A673 (cell line): ENCODE data around the gene STX3. TPM values are rescaled to one million over a fixed set of nuclear protein-coding genes. Genes with fewer than 3 reads are reported as not detected.

Experiments used
- BruUV-seq: library from RNA; stranded (reverse); fragments of 400-500 nt; replicated peaks from 2 replicates; lab custom pipeline; 2021; lab: Mats Ljungman, UMichigan
- CTCF ChIA-PET: fragments of 300-600 bp; sonication (Branson Sonifier 250); formaldehyde crosslinking; loops from one replicate; lab custom pipeline; 2022; ENCODE audit warnings: antibody characterized with exemption; lab: Charles Lee
- POLR2A ChIA-PET: fragments of 300-600 bp; sonication (Branson Sonifier 250); formaldehyde crosslinking; loops from one replicate; lab custom pipeline; 2022; ENCODE audit warnings: antibody characterized with exemption; ENCODE audit not compliant: low non-redundant PET; lab: Charles Lee
- DNase-seq: peaks from one replicate; pipeline ENCODE4 v3.0.0-alpha.2; 2015; ENCODE audit warnings: low spot score
- H3K27ac ChIP-seq: fragments of 200-600 bp; sonication (generic); 2 replicates; pipeline ENCODE4 v1.5.1; 2016; ENCODE audit warnings: mixed run types, low read depth, mild to moderate bottlenecking, mixed read lengths, antibody characterized with exemption, low read length; ENCODE audit not compliant: poor library complexity, severe bottlenecking
- H3K27me3 ChIP-seq: fragments of 200-600 bp; sonication (generic); replicated peaks from 2 replicates; pipeline ENCODE4 v1.6.1; 2017; ENCODE audit warnings: mixed run types, low read depth, mild to moderate bottlenecking, mixed read lengths, antibody characterized with exemption, low read length; ENCODE audit not compliant: insufficient read depth, poor library complexity
- H3K36me3 ChIP-seq: fragments of 200-600 bp; sonication (generic); 2 replicates; pipeline ENCODE4 v1.6.1; 2016; ENCODE audit warnings: mixed run types, mild to moderate bottlenecking, mixed read lengths, antibody characterized with exemption, low read length; ENCODE audit not compliant: insufficient read depth, poor library complexity, severe bottlenecking
- H3K4me1 ChIP-seq: fragments of 200-600 bp; sonication (generic); 2 replicates; pipeline ENCODE4 v1.6.1; 2017; ENCODE audit warnings: mixed run types, mild to moderate bottlenecking, mixed read lengths, antibody characterized with exemption, low read length; ENCODE audit not compliant: insufficient read depth, poor library complexity, severe bottlenecking
- H3K4me3 ChIP-seq: fragments of 200-600 bp; sonication (generic); 2 replicates; pipeline ENCODE4 v1.5.1; 2016; ENCODE audit warnings: low read depth, mixed run types, mild to moderate bottlenecking, mixed read lengths, low read length; ENCODE audit not compliant: poor library complexity, severe bottlenecking
- H3K9me3 ChIP-seq: fragments of 200-600 bp; sonication (generic); 2 replicates; pipeline ENCODE4 v1.6.1; 2016; ENCODE audit warnings: mixed run types, low read depth, mild to moderate bottlenecking, mixed read lengths, antibody characterized with exemption, low read length; ENCODE audit not compliant: poor library complexity, severe bottlenecking
- CTCF ChIP-seq: fragments of 300-800, 200-600 bp; sonication (generic); conservative IDR thresholded peaks from 2 replicates; pipeline ENCODE4 v1.5.1; 2017; ENCODE audit warnings: low read depth, mild to moderate bottlenecking, antibody characterized with exemption, low read length, moderate library complexity, mixed read lengths
- EZH2 ChIP-seq: fragments of 200-600 bp; sonication (generic); IDR thresholded peaks from 2 replicates; pipeline ENCODE4 v1.6.1; 2017; ENCODE audit warnings: borderline replicate concordance, low read depth, mild to moderate bottlenecking, mixed read lengths, antibody characterized with exemption, low read length; ENCODE audit not compliant: poor library complexity, severe bottlenecking
- intact Hi-C: fragments of 100-400 bp; cut with micrococcal nuclease; formaldehyde crosslinking; loops from one replicate; pipeline ENCODE4 v1.10.0; 2022; ENCODE audit not compliant: unreplicated experiment
- total RNA-seq: library from RNA; stranded (reverse); gene quantifications from 2 replicates; pipeline ENCODE4 v1.2.3, GENCODE V29; 2021

Gene STX3
- total RNA-seq, 1 experiment from 2014 or later, result 16.0 TPM

DNA sequence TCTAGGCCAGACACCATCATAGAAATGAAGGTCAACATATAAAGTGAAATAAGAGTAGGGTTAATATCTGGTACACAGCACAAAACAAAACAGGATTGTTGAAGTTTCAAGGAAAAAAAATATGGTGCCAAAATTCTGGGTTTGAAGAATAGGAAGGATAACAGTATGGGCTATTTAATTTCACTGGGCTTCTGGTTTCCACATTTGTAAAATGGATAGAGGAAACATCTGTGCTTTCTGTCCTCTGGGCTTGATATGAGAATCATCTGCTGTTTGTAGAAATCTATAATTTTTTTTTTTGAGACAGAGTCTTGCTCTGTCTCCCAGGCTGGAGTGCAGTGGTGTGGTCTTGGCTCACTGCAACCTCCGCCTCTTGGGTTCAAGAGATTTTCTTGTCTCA lies 27.8 kb upstream of the STX3 start:
- no peak for TF ChIP-seq CTCF
- no peak for TF ChIP-seq EZH2
- BruUV-seq, result no TSS peak
- intact Hi-C loops, result no loop called here
- ChIA-PET CTCF (no interaction called here), POLR2A (no interaction called here)
- DNase-seq, result no peak
- H3K27ac ChIP-seq, result no peak overlapping the region
- H3K36me3 ChIP-seq, result no peaks in the 10 kb centered on the region
- H3K9me3 ChIP-seq, result no peaks in the 10 kb centered on the region
- no peaks in the 10 kb centered on the region for H3K4me1 ChIP-seq
- no peak overlapping the region for H3K4me3 ChIP-seq
- H3K27me3 ChIP-seq, result peaks cover 16% of the 10 kb centered on the region

DNA sequence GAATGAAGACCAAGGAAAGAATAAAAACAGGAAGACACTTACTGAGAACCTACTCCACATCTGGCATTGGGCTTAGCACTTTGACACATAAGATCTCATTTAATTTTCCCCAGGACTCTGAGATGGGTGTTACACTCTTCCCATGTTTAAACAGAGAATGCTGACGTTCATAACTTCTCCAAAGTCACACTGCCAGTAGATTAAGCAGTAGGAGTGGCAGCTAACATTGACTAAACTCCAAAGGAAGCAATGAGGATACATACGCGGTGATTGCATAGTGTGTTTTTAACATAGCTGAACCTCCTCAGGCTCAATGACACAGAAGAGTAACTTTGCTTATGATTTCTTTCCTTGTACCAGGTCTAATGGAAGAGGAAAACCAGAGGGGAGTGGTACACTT lies 27.0 kb upstream of the STX3 start:
- no peak for DNase-seq
- BruUV-seq, result no TSS peak
- ChIA-PET POLR2A (no interaction called here), CTCF (no interaction called here)
- TF ChIP-seq CTCF (no peak), EZH2 (no peak)
- intact Hi-C loops, result no loop called here
- no peaks in the 10 kb centered on the region for H3K4me1 ChIP-seq
- H3K9me3 ChIP-seq, result no peaks in the 10 kb centered on the region
- H3K27me3 ChIP-seq, result peaks cover 10% of the 10 kb centered on the region
- H3K27ac ChIP-seq, result no peak overlapping the region
- no peaks in the 10 kb centered on the region for H3K36me3 ChIP-seq
- no peak overlapping the region for H3K4me3 ChIP-seq

GRCh38 chr11:59728913-59729312 lies 26.3 kb upstream of the STX3 start:
- intact Hi-C loops, result no loop called here
- TF ChIP-seq CTCF, result no peak
- TF ChIP-seq EZH2, result no peak
- Histone ChIP-seq H3K36me3 (no peaks in the 10 kb centered on the region), H3K9me3 (no peaks in the 10 kb centered on the region), H3K27ac (no peak overlapping the region), H3K4me1 (no peaks in the 10 kb centered on the region), H3K4me3 (no peak overlapping the region), H3K27me3 (peaks cover 2% of the 10 kb centered on the region)
- CTCF ChIA-PET, result no interaction called here
- no TSS peak for BruUV-seq
- POLR2A ChIA-PET, result no interaction called here
- DNase-seq, result no peak

GRCh38 chr11:59729834-59730233 lies 25.3 kb upstream of the STX3 start:
- intact Hi-C loops, result no loop called here
- H3K27ac ChIP-seq, result no peak overlapping the region
- no TSS peak for BruUV-seq
- TF ChIP-seq EZH2, result no peak
- TF ChIP-seq CTCF, result no peak
- H3K9me3 ChIP-seq, result no peaks in the 10 kb centered on the region
- no peaks in the 10 kb centered on the region for H3K27me3 ChIP-seq
- H3K36me3 ChIP-seq, result no peaks in the 10 kb centered on the region
- CTCF ChIA-PET, result no interaction called here
- H3K4me3 ChIP-seq, result no peak overlapping the region
- POLR2A ChIA-PET, result no interaction called here
- DNase-seq, result no peak
- H3K4me1 ChIP-seq, result no peaks in the 10 kb centered on the region
